Breast epithelium (tissue), 3 donors: ENCODE results near the gene SOST.

Experiments
- CTCF ChIP-seq, 3 donors: fragments of 450-650 bp; IDR thresholded peaks; one replicate each; pipeline ENCODE4 v1.5.1; 2016 to 2017; ENCODE audit warnings: antibody characterized with exemption in 3 of 3, mild to moderate bottlenecking in 3 of 3, moderate library complexity in 3 of 3
- POLR2A ChIP-seq: fragments of 450-650 bp; IDR thresholded peaks from one replicate; pipeline ENCODE4 v1.6.1; 2016; ENCODE audit warnings: antibody characterized with exemption, mild to moderate bottlenecking, moderate library complexity
- POLR2AphosphoS5 ChIP-seq, 3 donors: sonication (generic); formaldehyde crosslinking; IDR thresholded peaks; one replicate each; pipeline ENCODE4 v1.6.1; 2017; ENCODE audit warnings: antibody characterized with exemption in 3 of 3

GRCh38 chr17:43803758-43804157, 45.2 kb upstream of the SOST start:
- no peak for TF ChIP-seq POLR2AphosphoS5 (IDR thresholded peaks at IDR 0.05)
- TF ChIP-seq CTCF (IDR thresholded peaks at IDR 0.05): no peak
- no peak for TF ChIP-seq POLR2A
